KBM-7 (cell line): ENCODE measurements around the gene CTNND2.

Experiments
- DNase-seq: peaks from one replicate; pipeline ENCODE4 v3.0.0-alpha.2; 2015
- in situ Hi-C: fragments of 300-500 bp; cut with MboI; formaldehyde crosslinking; loops from 2 replicates; pipeline ENCODE4 v1.14.3; 2020; ENCODE audit warnings: low sequenced_read_pairs, low pct_unique_long_range_greater_than_20kb, mixed read lengths

CTNND2 gene

DNA sequence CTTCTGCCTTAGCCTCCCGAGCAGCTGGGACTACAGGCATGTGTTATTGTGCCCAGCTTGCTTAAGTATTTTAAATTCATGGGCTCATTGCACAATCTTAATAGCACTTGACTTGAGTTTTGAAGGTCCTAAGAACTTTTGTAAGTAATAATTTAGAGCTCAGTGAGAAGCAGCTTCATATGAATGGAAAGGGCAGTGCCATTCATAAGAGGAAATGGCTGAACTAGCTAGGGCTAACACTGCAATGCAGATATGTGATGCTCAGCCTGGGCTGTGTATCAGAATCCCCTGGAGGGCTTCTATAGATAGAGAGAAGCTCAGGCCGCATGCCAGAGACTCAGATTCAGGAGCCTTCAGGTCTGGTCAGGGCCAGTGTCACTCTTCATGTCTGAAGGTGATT lies 847.7 kb downstream of the CTNND2 start:
- DNase-seq: no peak

GRCh38 chr5:11054014-11054413 lies 850.2 kb downstream of the CTNND2 start:
- in situ Hi-C loops: no loop called here
- DNase-seq: no peak

More for the DNA sequence above, 847.7 kb downstream of the CTNND2 start:
- in situ Hi-C loops: no loop called here

GRCh38 chr5:11052871-11053270 lies 851.4 kb downstream of the CTNND2 start:
- in situ Hi-C loops: no loop called here

GRCh38 chr5:11050596-11051304 lies 853.5 kb downstream of the CTNND2 start:
- in situ Hi-C loops: no loop called here
- no peak for DNase-seq

More at GRCh38 chr5:11052871-11053270, 851.4 kb downstream of the CTNND2 start:
- no peak for DNase-seq

DNA sequence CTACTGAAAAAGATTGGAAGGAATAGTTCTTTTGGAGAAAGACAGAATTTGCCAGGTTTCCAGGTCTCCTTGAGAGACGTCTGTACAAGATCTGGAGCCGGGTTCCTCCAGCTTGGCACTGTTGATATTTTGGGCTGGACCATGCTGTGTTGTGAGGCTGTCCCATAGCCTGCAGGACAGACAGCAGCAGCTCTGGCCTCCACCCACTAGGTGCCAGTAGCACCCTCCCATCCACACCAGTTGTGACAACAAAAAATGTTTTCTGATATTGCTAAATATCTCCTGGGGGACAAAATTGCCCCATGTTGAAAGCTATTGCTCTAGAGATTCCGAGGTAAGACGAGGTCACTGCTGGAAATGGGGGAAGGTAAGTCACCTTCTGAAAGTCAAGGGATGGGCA lies 855.5 kb downstream of the CTNND2 start:
- in situ Hi-C loops: no loop called here
- DNase-seq: no peak

- DNase-seq: no peak
- in situ Hi-C loops: no loop called here
These were observed 856.6 kb downstream of the CTNND2 start for GRCh38 chr5:11047625-11048024.

DNA sequence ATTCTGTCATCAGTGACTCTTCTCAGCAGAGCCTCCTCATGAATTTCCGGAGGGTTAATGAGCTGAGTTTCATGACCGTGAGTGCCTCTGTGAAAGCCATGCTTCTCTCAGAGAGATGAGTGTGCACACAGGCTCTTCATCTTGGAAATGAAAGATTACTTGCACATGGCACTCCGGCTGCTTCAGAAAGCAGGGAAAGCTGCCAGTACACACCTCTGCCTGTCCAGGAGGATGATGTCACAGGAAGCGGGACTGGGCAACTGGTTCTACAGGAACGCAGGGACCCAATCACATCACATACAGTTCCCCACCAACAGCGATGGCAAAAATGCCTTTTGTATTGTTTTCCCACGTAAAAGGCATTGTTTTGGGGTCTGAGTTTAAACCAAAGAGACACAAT lies 857.2 kb downstream of the CTNND2 start:
- DNase-seq: no peak
- in situ Hi-C loops: no loop called here

DNA sequence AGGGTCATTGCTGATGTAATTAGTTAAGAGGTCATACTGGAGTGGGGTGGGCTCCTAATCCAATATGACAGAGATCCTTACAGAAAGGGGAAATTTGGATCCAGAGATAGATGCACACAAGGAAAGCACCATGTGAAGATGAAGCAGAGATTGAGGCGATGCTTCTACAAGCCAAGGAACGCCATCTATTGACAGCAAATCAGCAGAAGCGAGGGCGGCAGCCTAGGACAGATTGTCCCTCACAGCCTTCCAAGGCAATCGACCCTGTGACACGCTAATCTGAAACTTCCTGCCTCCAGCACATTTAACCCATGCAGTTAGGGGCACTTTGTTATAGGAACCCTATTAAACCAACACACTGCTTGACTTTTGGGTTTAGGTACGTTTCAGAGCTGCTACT lies 858.1 kb downstream of the CTNND2 start:
- in situ Hi-C loops: no loop called here
- DNase-seq: no peak

DNA sequence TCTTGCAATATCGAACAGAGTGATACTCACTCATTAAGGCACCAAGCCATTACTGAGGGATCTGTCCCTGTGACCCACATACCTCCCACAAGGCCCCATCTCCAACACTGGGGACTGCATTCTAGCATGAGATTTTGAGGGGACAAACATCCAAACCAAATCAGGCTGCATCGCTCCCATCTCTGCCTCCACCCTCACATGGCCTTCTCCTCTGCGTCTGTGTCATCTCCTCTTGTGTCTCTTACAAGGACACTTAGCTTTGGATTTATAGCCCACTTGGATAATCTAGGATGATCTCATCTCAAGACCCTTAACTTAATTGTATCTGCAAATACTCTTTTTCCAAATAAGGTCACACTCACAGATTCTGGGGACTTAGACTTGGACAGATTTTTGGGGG lies 858.8 kb downstream of the CTNND2 start:
- DNase-seq: no peak
- in situ Hi-C loops: no loop called here

DNA sequence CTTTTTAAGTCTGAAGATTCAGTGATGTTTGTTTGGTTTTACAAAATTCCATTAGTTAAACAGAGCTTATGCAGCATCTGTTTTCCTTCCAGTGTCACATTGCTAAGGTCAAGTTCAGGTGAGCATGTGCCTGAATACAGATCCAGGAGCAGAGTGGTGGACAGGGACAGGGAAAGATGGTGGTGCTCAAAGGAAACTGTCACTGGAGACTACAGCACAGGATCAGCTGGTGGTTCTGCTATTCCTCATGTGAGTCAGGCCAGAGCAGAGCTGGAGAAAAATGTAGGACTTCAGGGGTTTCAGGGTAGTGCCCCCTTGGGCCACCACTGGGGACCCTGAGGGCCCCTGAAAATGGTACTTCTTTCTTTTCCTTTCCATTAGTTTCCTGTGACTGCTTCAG lies 859.7 kb downstream of the CTNND2 start:
- no peak for DNase-seq
- in situ Hi-C loops: no loop called here

DNA sequence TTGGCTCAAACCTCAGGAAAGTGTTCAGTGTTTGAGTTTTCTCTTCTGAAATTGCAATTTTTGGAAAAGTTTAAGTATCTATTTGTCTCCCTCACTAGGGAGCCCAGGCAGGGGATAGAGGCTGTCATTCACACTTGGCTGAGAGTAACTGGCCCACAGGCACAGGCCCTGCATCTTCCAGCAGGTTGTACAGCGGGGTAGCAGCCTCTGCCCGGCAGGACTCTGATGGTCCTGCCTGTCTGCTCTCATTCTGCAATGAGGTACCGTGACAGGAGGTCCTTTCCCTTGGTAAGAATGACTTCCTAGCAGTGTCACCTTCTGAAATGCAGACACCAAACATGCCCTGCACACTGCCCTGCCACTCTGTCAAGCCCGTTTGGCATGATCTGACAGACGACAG lies 860.4 kb downstream of the CTNND2 start:
- in situ Hi-C loops: no loop called here
- DNase-seq: no peak

DNA sequence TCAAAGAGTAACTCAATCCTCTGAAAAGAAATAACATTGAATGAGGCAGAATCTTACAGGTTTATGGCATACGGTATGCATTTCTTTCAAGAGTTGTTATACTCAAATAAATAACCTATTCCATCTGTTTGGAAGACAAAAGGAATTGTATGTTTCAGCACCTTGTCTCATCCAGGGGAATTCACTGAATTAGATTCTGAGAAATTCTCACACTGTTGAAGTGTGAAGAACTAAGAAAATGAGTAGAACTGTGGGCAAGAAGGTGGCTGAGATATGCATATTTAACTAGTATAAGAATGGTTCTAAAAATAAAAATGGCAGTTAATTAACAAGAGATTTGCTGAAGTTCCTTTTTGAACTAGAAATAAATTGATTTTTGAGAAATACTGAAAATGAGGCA lies 863.9 kb downstream of the CTNND2 start:
- DNase-seq: no peak
- in situ Hi-C loops: no loop called here

DNA sequence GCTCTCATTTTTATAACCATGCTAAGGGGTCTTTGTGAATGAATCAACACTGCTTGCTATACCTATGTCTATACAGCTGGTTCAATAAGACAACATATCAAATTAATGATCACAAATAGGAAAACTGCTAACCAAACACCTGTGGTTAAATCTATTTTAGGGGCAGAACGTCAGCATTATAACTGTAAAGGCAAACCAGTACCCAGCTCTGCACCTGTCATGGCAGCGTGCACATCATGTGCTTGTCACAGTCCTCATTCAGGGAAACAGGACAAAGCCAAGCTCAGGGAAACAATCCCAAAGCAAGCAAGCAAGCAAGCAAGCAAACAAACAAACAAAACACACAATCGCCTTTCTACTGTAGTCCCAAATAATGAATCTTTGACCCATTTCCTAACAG lies 865.5 kb downstream of the CTNND2 start:
- in situ Hi-C loops: no loop called here
- no peak for DNase-seq

GRCh38 chr5:11037941-11038340 lies 866.3 kb downstream of the CTNND2 start:
- DNase-seq: no peak
- in situ Hi-C loops: no loop called here

GRCh38 chr5:11037080-11037479 lies 867.2 kb downstream of the CTNND2 start:
- DNase-seq: no peak
- in situ Hi-C loops: no loop called here

DNA sequence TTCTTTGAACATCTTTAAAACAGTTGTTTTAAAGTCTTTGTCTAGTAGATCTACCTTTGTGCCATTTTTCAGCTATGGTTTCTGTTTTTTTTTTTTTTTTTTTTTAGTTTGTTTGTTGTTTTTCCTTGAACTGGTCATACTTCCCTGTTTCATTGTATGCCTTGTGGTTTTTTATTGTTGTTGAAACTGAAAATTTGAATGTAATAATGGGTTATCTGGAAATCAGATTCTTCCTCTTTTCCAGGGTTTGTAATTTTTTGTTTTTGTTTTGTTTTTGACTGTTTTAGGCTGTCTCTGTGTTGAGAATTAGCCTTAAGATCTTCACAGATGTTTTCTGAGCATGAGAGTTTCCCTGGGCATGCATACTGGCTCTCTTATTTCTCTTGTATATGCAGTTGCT lies 873.6 kb downstream of the CTNND2 start:
- in situ Hi-C loops: no loop called here
- DNase-seq: no peak

DNA sequence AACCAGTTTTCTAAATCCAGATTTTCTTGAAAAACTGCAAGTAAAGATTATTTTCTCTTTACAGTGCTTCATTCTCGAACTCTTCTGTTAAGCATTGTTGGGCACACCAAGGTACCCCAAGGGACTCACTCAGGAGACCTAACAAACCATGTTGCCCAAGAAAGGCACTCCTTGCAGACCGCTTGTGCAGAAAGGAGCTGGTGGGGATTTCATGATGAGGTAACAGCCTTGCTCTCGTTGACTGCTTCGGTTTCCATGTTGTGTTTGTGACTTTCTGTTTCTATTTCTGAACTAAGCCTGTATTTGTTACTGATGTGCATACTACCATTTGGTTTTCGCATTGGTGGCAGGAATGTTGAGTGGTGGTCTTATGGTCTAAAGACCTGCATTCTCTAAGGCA lies 876.6 kb downstream of the CTNND2 start:
- no peak for DNase-seq
- in situ Hi-C loops: no loop called here

DNA sequence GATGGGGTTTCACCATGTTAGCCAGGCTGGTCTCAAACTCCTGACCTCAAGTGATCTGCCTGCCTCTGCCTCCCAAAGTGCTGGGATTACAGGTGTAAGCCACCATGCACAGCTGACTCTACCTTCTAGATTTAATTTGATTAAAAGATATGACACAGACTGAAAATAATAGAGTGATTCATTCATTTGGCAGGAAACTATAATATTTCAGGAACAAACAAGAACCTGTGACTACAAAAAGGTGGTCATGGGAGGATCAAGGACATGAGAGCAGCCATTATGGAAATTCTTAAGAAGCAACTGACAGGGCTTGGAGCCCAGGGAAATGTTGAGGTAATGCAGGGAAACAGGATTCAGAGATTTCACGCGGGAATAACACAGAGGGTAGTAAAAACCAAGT lies 877.7 kb downstream of the CTNND2 start:
- in situ Hi-C loops: no loop called here
- no peak for DNase-seq

- in situ Hi-C loops: no loop called here
- DNase-seq: no peak
These were observed 880.3 kb downstream of the CTNND2 start for GRCh38 chr5:11023945-11024344.

DNA sequence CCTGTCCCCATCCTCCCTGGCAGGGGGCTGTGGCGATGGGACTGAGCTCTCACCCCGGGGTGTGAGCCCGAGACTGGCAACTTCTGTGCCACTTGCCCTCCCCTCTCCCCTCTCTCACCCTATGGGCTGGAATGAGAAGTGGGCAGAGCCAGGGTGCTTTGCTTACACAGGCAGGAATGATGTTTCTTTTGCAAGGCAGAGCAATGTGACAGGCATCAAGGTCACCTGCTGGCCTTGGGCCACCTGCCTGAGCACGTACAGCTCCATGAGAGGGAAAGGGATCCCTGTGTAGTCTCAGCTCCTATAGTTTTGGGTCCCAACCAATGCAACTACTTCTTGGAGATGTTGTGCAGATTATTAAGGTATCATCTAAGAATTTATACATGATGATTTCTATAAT lies 890.5 kb downstream of the CTNND2 start:
- no peak for DNase-seq
- in situ Hi-C loops: no loop called here

- in situ Hi-C loops: no loop called here
- no peak for DNase-seq
These were observed 892.0 kb downstream of the CTNND2 start for GRCh38 chr5:11012295-11012694.
